HEK293 (cell line): ENCODE results near the gene CSNK2A3.

ENCODE experiments used
- CTCF ChIA-PET: fragments of 350-600 bp; formaldehyde crosslinking; extraction: SDS; loops from one replicate; lab custom pipeline; 2021; ENCODE audit warnings: antibody characterized with exemption; lab: Yijun Ruan, JAX
- POLR2A ChIA-PET: fragments of 300-600 bp; formaldehyde crosslinking; extraction: SDS; loops from one replicate; lab custom pipeline; 2020; ENCODE audit warnings: antibody characterized with exemption, inconsistent platforms; lab: Yijun Ruan, JAX
- H3K27ac ChIP-seq: fragments of 200-500 bp; sonication (Bioruptor generic); 2 replicates; pipeline ENCODE4 v1.5.1; 2014; ENCODE audit warnings: low read depth, low read length, control low read depth, inconsistent platforms; ENCODE audit errors: extremely low read depth
- H3K36me3 ChIP-seq, 2 experiments: fragments of 200-500 bp in 1 of 2; sonication (Bioruptor generic) in 1 of 2; 1 replicate in 1 of 2; 2 replicates in 1 of 2; pipeline ENCODE4 v1.5.1; 2014 to 2017; ENCODE audit warnings: inconsistent platforms in 2 of 2, low read length in 2 of 2; ENCODE audit not compliant: control insufficient read depth in 2 of 2, insufficient read depth in 1 of 2
- H3K4me1 ChIP-seq: fragments of 200-500 bp; sonication (Bioruptor generic); 2 replicates; pipeline ENCODE4 v1.5.1; 2014; ENCODE audit warnings: mild to moderate bottlenecking, low read length, inconsistent platforms; ENCODE audit not compliant: control insufficient read depth, insufficient read depth
- H3K4me3 ChIP-seq: 2 replicates; pipeline ENCODE4 v1.5.1; 2011; ENCODE audit warnings: low read depth, mild to moderate bottlenecking, control low read depth, low read length, moderate library complexity
- H3K9me3 ChIP-seq: fragments of 200-500 bp; sonication (Bioruptor generic); 2 replicates; pipeline ENCODE4 v1.5.1; 2014; ENCODE audit warnings: low read depth, low read length, inconsistent platforms; ENCODE audit not compliant: control insufficient read depth, insufficient read depth
- GLIS1 ChIP-seq: fragments of 450-650 bp; formaldehyde crosslinking; IDR thresholded peaks from 2 replicates; pipeline ENCODE4 v1.5.1; 2016; ENCODE audit warnings: missing biosample characterization, missing genetic modification characterization
- HOXD13 ChIP-seq: sonication (generic); formaldehyde crosslinking; IDR thresholded peaks from 2 replicates; pipeline ENCODE4 v1.8.0; 2022; ENCODE audit warnings: missing genetic modification reagents, borderline replicate concordance
- KLF16 ChIP-seq: fragments of 450-650 bp; formaldehyde crosslinking; IDR thresholded peaks from 2 replicates; pipeline ENCODE4 v1.5.1; 2017; ENCODE audit warnings: missing biosample characterization, missing genetic modification characterization
- KLF9 ChIP-seq: fragments of 450-650 bp; formaldehyde crosslinking; IDR thresholded peaks from 2 replicates; pipeline ENCODE4 v1.5.1; 2016; ENCODE audit warnings: missing biosample characterization, missing genetic modification characterization, low read depth
- MZF1 ChIP-seq: fragments of 450-650 bp; formaldehyde crosslinking; IDR thresholded peaks from 2 replicates; pipeline ENCODE4 v1.5.1; 2017; ENCODE audit warnings: missing biosample characterization, missing genetic modification characterization, borderline replicate concordance
- SP7 ChIP-seq: fragments of 450-650 bp; formaldehyde crosslinking; IDR thresholded peaks from 2 replicates; pipeline ENCODE4 v1.5.1; 2016; ENCODE audit warnings: missing biosample characterization, missing genetic modification characterization
- ZBTB20 ChIP-seq: fragments of 450-650 bp; formaldehyde crosslinking; IDR thresholded peaks from 2 replicates; pipeline ENCODE4 v1.5.1; 2016; ENCODE audit warnings: missing biosample characterization, missing genetic modification characterization
- ZBTB6 ChIP-seq: fragments of 450-650 bp; formaldehyde crosslinking; IDR thresholded peaks from 2 replicates; pipeline ENCODE4 v1.5.1; 2017; ENCODE audit warnings: missing biosample characterization, missing genetic modification characterization
- ZFP3 ChIP-seq: fragments of 450-650 bp; formaldehyde crosslinking; IDR thresholded peaks from 2 replicates; pipeline ENCODE4 v1.5.1; 2016; ENCODE audit warnings: low read depth, missing biosample characterization, missing genetic modification characterization
- ZNF133 ChIP-seq: fragments of 450-650 bp; formaldehyde crosslinking; IDR thresholded peaks from 2 replicates; pipeline ENCODE4 v1.5.1; 2016; ENCODE audit warnings: missing biosample characterization, missing genetic modification characterization
- ZNF174 ChIP-seq: fragments of 450-650 bp; formaldehyde crosslinking; IDR thresholded peaks from 2 replicates; pipeline ENCODE4 v1.5.0; 2017; ENCODE audit warnings: missing biosample characterization, mild to moderate bottlenecking, missing genetic modification characterization
- ZNF221 ChIP-seq: fragments of 450-650 bp; formaldehyde crosslinking; IDR thresholded peaks from 2 replicates; pipeline ENCODE4 v1.5.1; 2017; ENCODE audit warnings: missing biosample characterization, missing genetic modification characterization, borderline replicate concordance
- ZNF423 ChIP-seq: fragments of 450-650 bp; formaldehyde crosslinking; IDR thresholded peaks from 2 replicates; pipeline ENCODE4 v1.5.1; 2016; ENCODE audit warnings: missing biosample characterization, missing genetic modification characterization
- ZNF433 ChIP-seq: fragments of 450-650 bp; formaldehyde crosslinking; IDR thresholded peaks from 2 replicates; pipeline ENCODE4 v1.5.1; 2016; ENCODE audit warnings: missing biosample characterization, missing genetic modification characterization, low read depth
- ZNF449 ChIP-seq: fragments of 450-650 bp; formaldehyde crosslinking; IDR thresholded peaks from 2 replicates; pipeline ENCODE4 v1.5.1; 2017; ENCODE audit warnings: missing biosample characterization, mild to moderate bottlenecking, missing genetic modification characterization, moderate library complexity
- ZNF501 ChIP-seq: fragments of 450-650 bp; formaldehyde crosslinking; IDR thresholded peaks from 2 replicates; pipeline ENCODE4 v1.5.1; 2016; ENCODE audit warnings: missing biosample characterization, missing genetic modification characterization
- ZNF530 ChIP-seq: fragments of 450-650 bp; formaldehyde crosslinking; IDR thresholded peaks from 2 replicates; pipeline ENCODE4 v1.5.1; 2016; ENCODE audit warnings: low read depth, missing biosample characterization, missing genetic modification characterization
- ZNF600 ChIP-seq: fragments of 450-650 bp; formaldehyde crosslinking; IDR thresholded peaks from 2 replicates; pipeline ENCODE4 v1.5.1; 2016; ENCODE audit warnings: missing biosample characterization, missing genetic modification characterization
- ZNF704 ChIP-seq: fragments of 450-650 bp; formaldehyde crosslinking; IDR thresholded peaks from 2 replicates; pipeline ENCODE4 v1.5.1; 2016; ENCODE audit warnings: missing biosample characterization, missing genetic modification characterization
- ZNF791 ChIP-seq: fragments of 450-650 bp; formaldehyde crosslinking; IDR thresholded peaks from 2 replicates; pipeline ENCODE4 v1.5.1; 2016; ENCODE audit warnings: missing biosample characterization, missing genetic modification characterization
- TF ChIP-seq, protein P1 (sequence below): fragments of 450-650 bp; formaldehyde crosslinking; IDR thresholded peaks from 2 replicates; pipeline ENCODE4 v1.5.0; 2017; ENCODE audit warnings: missing biosample characterization, missing genetic modification characterization, borderline replicate concordance
- TF ChIP-seq, protein P2 (sequence below): fragments of 450-650 bp; formaldehyde crosslinking; IDR thresholded peaks from 2 replicates; pipeline ENCODE4; 2016; ENCODE audit warnings: missing biosample characterization, missing genetic modification characterization

Gene CSNK2A3

DNA sequence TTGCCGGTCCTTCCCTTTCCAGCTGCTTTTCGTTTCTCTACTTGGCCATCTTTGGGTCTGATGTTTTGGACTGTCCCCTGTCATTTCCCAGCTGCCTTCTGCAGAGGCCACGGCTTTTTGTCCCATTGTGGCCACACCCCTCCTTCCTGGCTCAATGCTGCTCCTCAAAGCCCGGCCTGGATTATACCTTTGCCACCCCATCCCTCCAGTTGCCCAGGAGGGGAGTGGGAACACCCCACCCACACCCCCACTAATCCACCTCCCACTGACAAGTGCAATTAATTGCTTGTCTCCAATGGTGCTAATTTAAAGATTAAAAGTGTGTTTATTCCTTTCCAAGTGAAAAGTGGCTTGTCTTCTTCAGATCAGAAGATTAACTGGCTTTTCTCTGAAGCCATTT is 34.2 kb upstream of the CSNK2A3 start:
- peaks cover 3% of the 10 kb centered on the region; the same call in 1 of the 2 replicates for H3K4me1 ChIP-seq
- ChIA-PET POLR2A (no interaction called here), CTCF (no interaction called here)
- H3K36me3 ChIP-seq = no peaks in the 10 kb centered on the region
- no peak overlapping the region for H3K27ac ChIP-seq
- no peaks in the 10 kb centered on the region for H3K9me3 ChIP-seq
- H3K4me3 ChIP-seq = no peak overlapping the region
- no peak for TF ChIP-seq ZNF221
- TF ChIP-seq MZF1 (tag by site-specific recombination) = no peak
- TF ChIP-seq, all 188 proteins: peak for 0

DNA sequence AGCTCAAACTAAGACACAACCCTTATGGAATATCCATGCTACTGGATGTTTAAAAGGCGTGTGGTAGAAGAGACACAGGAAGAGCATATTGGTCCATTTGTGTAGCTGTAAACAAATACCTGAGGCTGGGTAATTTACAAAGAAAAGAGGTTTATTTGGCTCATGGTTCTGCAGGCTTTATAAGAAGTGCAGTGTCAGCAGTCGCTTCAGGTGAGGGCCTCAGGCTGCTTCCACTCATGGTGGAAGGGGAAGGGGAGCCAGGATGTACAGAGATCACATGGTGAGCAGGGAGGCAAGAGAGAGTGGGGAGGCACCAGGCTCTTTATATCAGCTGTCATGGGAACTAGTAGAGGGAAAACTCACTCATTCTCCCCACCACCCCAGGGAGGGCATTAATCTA is 31.8 kb upstream of the CSNK2A3 start:
- Histone ChIP-seq H3K36me3 (no peaks in the 10 kb centered on the region), H3K9me3 (no peaks in the 10 kb centered on the region), H3K4me1 (peaks cover 3% of the 10 kb centered on the region; the same call in 1 of the 2 replicates), H3K27ac (no peak overlapping the region), H3K4me3 (no peak overlapping the region)
- ChIA-PET POLR2A (no interaction called here), CTCF (no interaction called here)
- TF ChIP-seq ZNF433 (tag by site-specific recombination) (no peak), HOXD13 (no peak), KLF16 (tag by site-specific recombination) (no peak), SP7 (tag by site-specific recombination) (no peak)
- TF ChIP-seq, protein P1, sequence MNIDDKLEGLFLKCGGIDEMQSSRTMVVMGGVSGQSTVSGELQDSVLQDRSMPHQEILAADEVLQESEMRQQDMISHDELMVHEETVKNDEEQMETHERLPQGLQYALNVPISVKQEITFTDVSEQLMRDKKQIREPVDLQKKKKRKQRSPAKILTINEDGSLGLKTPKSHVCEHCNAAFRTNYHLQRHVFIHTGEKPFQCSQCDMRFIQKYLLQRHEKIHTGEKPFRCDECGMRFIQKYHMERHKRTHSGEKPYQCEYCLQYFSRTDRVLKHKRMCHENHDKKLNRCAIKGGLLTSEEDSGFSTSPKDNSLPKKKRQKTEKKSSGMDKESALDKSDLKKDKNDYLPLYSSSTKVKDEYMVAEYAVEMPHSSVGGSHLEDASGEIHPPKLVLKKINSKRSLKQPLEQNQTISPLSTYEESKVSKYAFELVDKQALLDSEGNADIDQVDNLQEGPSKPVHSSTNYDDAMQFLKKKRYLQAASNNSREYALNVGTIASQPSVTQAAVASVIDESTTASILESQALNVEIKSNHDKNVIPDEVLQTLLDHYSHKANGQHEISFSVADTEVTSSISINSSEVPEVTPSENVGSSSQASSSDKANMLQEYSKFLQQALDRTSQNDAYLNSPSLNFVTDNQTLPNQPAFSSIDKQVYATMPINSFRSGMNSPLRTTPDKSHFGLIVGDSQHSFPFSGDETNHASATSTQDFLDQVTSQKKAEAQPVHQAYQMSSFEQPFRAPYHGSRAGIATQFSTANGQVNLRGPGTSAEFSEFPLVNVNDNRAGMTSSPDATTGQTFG = no peak

DNA sequence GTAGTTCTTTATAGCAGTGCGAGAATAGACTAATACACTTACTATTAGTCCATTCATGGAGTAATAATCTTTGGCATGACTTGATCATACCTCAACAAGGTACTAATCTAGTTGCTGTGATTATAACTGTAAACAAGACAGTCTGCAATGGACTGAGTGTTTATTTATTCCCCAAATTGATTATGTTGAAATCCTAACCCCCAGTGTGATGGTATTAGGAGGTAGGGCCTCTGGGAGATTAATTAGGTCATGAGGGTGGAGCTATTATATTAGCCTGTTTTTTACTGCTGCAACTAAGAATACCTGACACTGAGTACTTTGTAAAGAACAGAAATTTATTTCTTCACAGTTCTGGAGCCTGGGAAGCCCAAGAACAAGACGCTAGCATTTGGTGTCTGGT is 30.9 kb upstream of the CSNK2A3 start:
- Histone ChIP-seq H3K9me3 (no peaks in the 10 kb centered on the region), H3K27ac (no peak overlapping the region), H3K36me3 (no peaks in the 10 kb centered on the region), H3K4me1 (peaks cover 3% of the 10 kb centered on the region; the same call in 1 of the 2 replicates), H3K4me3 (no peak overlapping the region)
- TF ChIP-seq, protein P1 = no peak
- TF ChIP-seq ZNF449 (tag by site-specific recombination) (no peak), ZNF423 (tag by site-specific recombination) (no peak), GLIS1 (tag by site-specific recombination) (no peak), ZNF704 (tag by site-specific recombination) (no peak), ZNF600 (no peak), ZBTB20 (no peak), KLF9 (tag by site-specific recombination) (no peak), ZNF791 (tag by site-specific recombination) (no peak), ZNF133 (tag by site-specific recombination) (no peak), ZBTB6 (tag by site-specific recombination) (no peak), ZNF174 (no peak), ZNF501 (tag by site-specific recombination) (no peak), ZFP3 (tag by site-specific recombination) (no peak), ZNF530 (tag by site-specific recombination) (no peak)
- TF ChIP-seq, protein P2, sequence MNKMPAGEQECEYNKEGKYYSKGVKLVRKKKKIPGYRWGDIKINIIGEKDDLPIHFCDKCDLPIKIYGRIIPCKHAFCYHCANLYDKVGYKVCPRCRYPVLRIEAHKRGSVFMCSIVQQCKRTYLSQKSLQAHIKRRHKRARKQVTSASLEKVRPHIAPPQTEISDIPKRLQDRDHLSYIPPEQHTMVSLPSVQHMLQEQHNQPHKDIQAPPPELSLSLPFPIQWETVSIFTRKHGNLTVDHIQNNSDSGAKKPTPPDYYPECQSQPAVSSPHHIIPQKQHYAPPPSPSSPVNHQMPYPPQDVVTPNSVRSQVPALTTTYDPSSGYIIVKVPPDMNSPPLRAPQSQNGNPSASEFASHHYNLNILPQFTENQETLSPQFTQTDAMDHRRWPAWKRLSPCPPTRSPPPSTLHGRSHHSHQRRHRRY (tag by site-specific recombination) = no peak
- ChIA-PET CTCF (no interaction called here), POLR2A (no interaction called here)
